Measurements from ENCODE around the gene NSMCE4A. TPM values are rescaled to one million over a fixed set of nuclear protein-coding genes. Genes with fewer than 3 reads are reported as not detected.

Gene NSMCE4A
- total RNA-seq, 2 donors from 2014 or later: 55.0 to 63.9 TPM

DNA sequence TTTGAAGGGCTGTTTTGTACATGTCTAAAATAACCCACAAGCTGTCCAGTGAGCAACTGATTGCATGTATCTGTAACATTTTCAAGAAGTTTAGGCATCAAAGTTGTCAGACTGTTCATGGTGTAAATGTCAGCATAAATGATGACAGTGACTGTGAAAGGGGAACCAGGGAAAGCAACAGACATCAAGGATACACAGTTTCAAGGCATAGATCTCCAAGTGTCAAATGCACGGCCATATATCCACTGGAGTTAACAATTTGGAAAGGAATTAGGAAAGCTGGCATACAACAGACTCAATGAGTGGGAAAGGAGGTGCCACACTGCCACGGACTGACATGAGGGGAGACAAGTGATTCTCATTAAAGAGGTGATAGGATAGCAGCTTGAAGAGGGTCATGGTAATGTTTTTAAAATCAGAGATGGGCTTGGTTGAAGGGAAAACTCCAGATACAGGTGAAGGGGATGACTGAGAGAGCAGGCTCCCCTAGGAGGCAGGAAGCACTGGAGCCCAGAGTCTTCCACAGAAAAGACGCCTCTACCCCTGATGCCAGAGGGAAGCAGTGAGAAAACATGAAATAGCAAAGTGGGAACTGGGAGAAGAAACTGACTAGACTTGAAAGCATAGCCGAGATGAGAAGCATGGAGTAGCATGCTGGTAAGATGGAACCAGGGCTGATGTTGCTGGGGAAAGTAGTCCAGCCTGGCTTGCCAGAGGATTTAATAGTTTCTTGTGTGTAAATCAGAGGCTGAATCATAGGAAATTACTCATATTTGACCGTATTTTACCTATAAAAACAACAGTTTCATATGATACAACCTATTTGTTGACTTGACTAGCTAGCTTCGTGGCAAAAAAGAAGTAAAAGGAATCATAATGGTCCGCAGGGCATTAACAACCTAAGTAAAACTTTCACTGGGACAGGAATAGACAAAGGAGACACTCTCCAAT lies 18.6 kb downstream of the NSMCE4A start:
- no peak for TF ChIP-seq CTCF (IDR thresholded peaks at IDR 0.05)
- DNase-seq: no peak
- H3K36me3 ChIP-seq: no peaks in the 10 kb centered on the region
- H3K9me3 ChIP-seq: no peaks in the 10 kb centered on the region
- intact Hi-C loops (cut with DNase I): no loop called here
- H3K4me1 ChIP-seq: no peaks in the 10 kb centered on the region
- no peaks in the 10 kb centered on the region for H3K27me3 ChIP-seq
- no peak overlapping the region for H3K9ac ChIP-seq (ENCODE audit: low read depth in 2 of 2, low read length in 2 of 2)
- H3K27ac ChIP-seq: no peak overlapping the region
- H3K4me3 ChIP-seq: no peak overlapping the region

DNA sequence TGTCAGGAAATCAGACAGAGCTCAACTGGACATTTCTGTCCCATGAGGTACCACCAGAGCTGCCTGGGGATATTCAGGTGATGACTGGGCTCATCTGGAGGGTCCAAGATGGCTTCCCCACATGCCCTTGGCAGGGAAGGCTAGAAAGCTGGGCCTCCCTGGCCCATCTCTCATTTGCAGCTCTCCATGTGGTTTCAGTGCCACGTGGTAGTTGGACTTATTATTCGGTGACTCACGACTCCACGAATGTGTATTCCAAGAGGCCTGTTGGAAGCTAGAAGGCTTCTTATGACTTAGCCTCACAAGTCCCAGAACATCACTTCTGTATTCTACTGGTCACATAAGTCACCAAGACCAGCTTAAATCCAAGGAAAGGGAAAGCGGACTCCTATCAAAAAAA lies 22.8 kb downstream of the NSMCE4A start:
- Histone ChIP-seq H3K27ac (no peak overlapping the region), H3K4me1 (no peaks in the 10 kb centered on the region), H3K4me3 (no peak overlapping the region), H3K9me3 (no peaks in the 10 kb centered on the region), H3K9ac (ENCODE audit: low read depth in 2 of 2, low read length in 2 of 2) (no peak overlapping the region), H3K27me3 (no peaks in the 10 kb centered on the region), H3K36me3 (no peaks in the 10 kb centered on the region)
- intact Hi-C loops (cut with DNase I): no loop called here
- DNase-seq: no peak
- no peak for TF ChIP-seq CTCF (IDR thresholded peaks at IDR 0.05)

DNA sequence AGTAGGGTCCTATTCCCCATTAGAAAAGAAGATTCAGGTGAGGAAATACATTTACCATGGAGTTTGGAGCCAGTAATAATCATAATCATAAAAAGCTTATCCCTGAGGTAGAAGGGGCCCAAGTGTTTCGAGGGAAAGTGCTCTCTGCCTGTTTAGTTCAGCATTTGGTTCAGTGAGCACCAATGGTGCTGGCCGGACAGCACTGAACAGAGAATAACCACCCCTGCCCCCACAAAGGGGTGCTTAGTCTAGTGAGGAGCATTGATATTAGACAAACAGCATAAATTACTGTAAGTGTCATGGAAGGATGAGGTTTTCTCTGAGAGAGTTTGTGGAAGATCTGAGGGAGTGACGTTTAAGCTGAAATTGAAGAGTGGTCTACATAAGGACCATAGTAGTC lies 25.6 kb downstream of the NSMCE4A start:
- Histone ChIP-seq H3K36me3 (no peaks in the 10 kb centered on the region), H3K9ac (ENCODE audit: low read depth in 2 of 2, low read length in 2 of 2) (no peak overlapping the region), H3K27ac (no peak overlapping the region), H3K27me3 (no peaks in the 10 kb centered on the region), H3K4me1 (no peaks in the 10 kb centered on the region), H3K4me3 (no peak overlapping the region), H3K9me3 (no peaks in the 10 kb centered on the region)
- DNase-seq: no peak
- intact Hi-C loops (cut with DNase I): no loop called here
- TF ChIP-seq CTCF (IDR thresholded peaks at IDR 0.05): no peak

DNA sequence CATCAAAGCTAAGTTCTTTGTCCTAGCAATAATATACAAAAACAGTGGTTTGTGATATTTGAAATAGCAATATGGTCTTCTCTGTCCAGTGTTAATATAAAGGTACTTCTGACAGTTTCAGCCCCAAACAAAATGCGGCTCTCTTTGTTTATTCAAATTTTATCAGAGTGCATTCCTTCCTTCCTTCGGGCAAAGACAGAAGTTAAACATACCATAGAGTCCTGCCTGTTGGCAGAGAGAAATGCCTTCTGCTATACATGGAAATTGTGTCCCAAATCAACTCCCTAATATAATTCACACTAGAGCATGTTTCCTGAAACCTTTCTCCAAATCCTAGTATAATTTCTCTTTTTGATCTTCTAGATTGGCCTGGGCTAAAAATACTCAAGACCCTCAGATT lies 26.0 kb downstream of the NSMCE4A start:
- H3K9ac ChIP-seq (ENCODE audit: low read depth in 2 of 2, low read length in 2 of 2): no peak overlapping the region
- no peaks in the 10 kb centered on the region for H3K4me1 ChIP-seq
- no peak overlapping the region for H3K4me3 ChIP-seq
- no peaks in the 10 kb centered on the region for H3K27me3 ChIP-seq
- TF ChIP-seq CTCF (IDR thresholded peaks at IDR 0.05): no peak
- no peak overlapping the region for H3K27ac ChIP-seq
- H3K36me3 ChIP-seq: no peaks in the 10 kb centered on the region
- H3K9me3 ChIP-seq: no peaks in the 10 kb centered on the region
- no peak for DNase-seq
- intact Hi-C loops (cut with DNase I): no loop called here

- Histone ChIP-seq H3K4me1 (no peaks in the 10 kb centered on the region), H3K27ac (no peak overlapping the region), H3K9me3 (no peaks in the 10 kb centered on the region), H3K9ac (ENCODE audit: low read depth in 2 of 2, low read length in 2 of 2) (no peak overlapping the region), H3K4me3 (no peak overlapping the region), H3K27me3 (no peaks in the 10 kb centered on the region), H3K36me3 (no peaks in the 10 kb centered on the region)
- no peak for DNase-seq
- intact Hi-C loops (cut with DNase I): no loop called here
- TF ChIP-seq CTCF (IDR thresholded peaks at IDR 0.05): no peak
Observed at GRCh38 chr10:121947343-121948330, 27.4 kb downstream of the NSMCE4A start.
